Right lobe of liver (tissue), 4 donors: Measurements from ENCODE around the gene PGAM5.

Source experiments
- CTCF ChIP-seq, 4 donors: fragments of 200-600 bp in 3 of 4; fragments of 450-650 bp in 1 of 4; IDR thresholded peaks; one replicate each; pipeline versions ENCODE4 v1.5.1 to v1.8.0; 2016 to 2022; ENCODE audit warnings: antibody characterized with exemption in 4 of 4, mild to moderate bottlenecking in 2 of 4
- POLR2A ChIP-seq: fragments of 450-650 bp; IDR thresholded peaks from one replicate; pipeline ENCODE4 v1.6.1; 2017; ENCODE audit warnings: antibody characterized with exemption, mild to moderate bottlenecking
- donor health status: DM: no; HTN: no; CAD: no.
- donor health status: DM: no; HTN: no; CAD: no.
- donor health status: DM: no; HTN: yes; CAD: no.

GRCh38 chr12:132759359-132759758 is 48.7 kb downstream of the PGAM5 start:
- TF ChIP-seq POLR2A (no peak), CTCF (IDR thresholded peaks at IDR 0.05) (no peak)
